WERI-Rb-1 (cell line): ENCODE measurements around the gene ZKSCAN3.

Experiments used
- DNase-seq: peaks from one replicate; pipeline ENCODE4 v3.0.0-alpha.2; 2020
- H3K27ac ChIP-seq: fragments of 250-450 bp; sonication (Bioruptor Pico); 2 replicates; pipeline ENCODE4 v1.5.1; 2020; ENCODE audit warnings: mild to moderate bottlenecking, moderate library complexity
- H3K27me3 ChIP-seq: fragments of 250-450 bp; sonication (Bioruptor Pico); 2 replicates; pipeline ENCODE4 v1.5.1; 2021; ENCODE audit warnings: mild to moderate bottlenecking, low read depth, moderate library complexity; ENCODE audit not compliant: insufficient read depth, severe bottlenecking
- H3K36me3 ChIP-seq: fragments of 250-450 bp; sonication (Bioruptor Pico); 2 replicates; pipeline ENCODE4 v1.5.1; 2020; ENCODE audit warnings: mild to moderate bottlenecking, moderate library complexity
- H3K4me3 ChIP-seq: 2 replicates; pipeline ENCODE4 v1.5.1; 2011; ENCODE audit warnings: low read depth, mild to moderate bottlenecking, control low read depth, low read length
- H3K9me3 ChIP-seq: fragments of 250-450 bp; sonication (Bioruptor Pico); 2 replicates; pipeline ENCODE4 v1.5.1; 2021; ENCODE audit warnings: mild to moderate bottlenecking, moderate library complexity; ENCODE audit not compliant: severe bottlenecking
- CTCF ChIP-seq: IDR thresholded peaks from 2 replicates; pipeline ENCODE4 v1.5.1; 2011; ENCODE audit warnings: low read depth, mild to moderate bottlenecking, control low read depth, inconsistent platforms, low read length

ZKSCAN3 gene

GRCh38 chr6:28369463-28369862 is 19.7 kb downstream of the ZKSCAN3 start:
- peaks cover 23% of the 10 kb centered on the region for H3K36me3 ChIP-seq
- no peaks in the 10 kb centered on the region for H3K9me3 ChIP-seq
- H3K4me3 ChIP-seq, result no peak overlapping the region
- H3K27me3 ChIP-seq, result no peaks in the 10 kb centered on the region
- no peak for DNase-seq
- H3K27ac ChIP-seq, result no peak overlapping the region
- no peak for TF ChIP-seq CTCF

GRCh38 chr6:28370440-28370839 is 20.7 kb downstream of the ZKSCAN3 start:
- no peaks in the 10 kb centered on the region for H3K9me3 ChIP-seq
- H3K4me3 ChIP-seq, result no peak overlapping the region
- no peak for DNase-seq
- H3K36me3 ChIP-seq, result peaks cover 13% of the 10 kb centered on the region
- H3K27me3 ChIP-seq, result no peaks in the 10 kb centered on the region
- H3K27ac ChIP-seq, result no peak overlapping the region
- no peak for TF ChIP-seq CTCF

- Histone ChIP-seq H3K27ac (no peak overlapping the region), H3K27me3 (no peaks in the 10 kb centered on the region), H3K4me3 (no peak overlapping the region), H3K36me3 (peaks cover 8% of the 10 kb centered on the region), H3K9me3 (no peaks in the 10 kb centered on the region)
- TF ChIP-seq CTCF, result no peak
- no peak for DNase-seq
Observed at GRCh38 chr6:28371280-28371679, 21.5 kb downstream of the ZKSCAN3 start.

- TF ChIP-seq CTCF, result no peak
- Histone ChIP-seq H3K36me3 (peaks cover 7% of the 10 kb centered on the region), H3K4me3 (no peak overlapping the region), H3K27me3 (no peaks in the 10 kb centered on the region), H3K9me3 (no peaks in the 10 kb centered on the region), H3K27ac (no peak overlapping the region)
- no peak for DNase-seq
Observed at GRCh38 chr6:28371706-28372451, 22.1 kb downstream of the ZKSCAN3 start.

GRCh38 chr6:28373925-28374324 is 24.2 kb downstream of the ZKSCAN3 start:
- no peak for DNase-seq

More at GRCh38 chr6:28373925-28374324, 24.2 kb downstream of the ZKSCAN3 start:
- Histone ChIP-seq H3K27me3 (no peaks in the 10 kb centered on the region), H3K4me3 (no peak overlapping the region), H3K9me3 (no peaks in the 10 kb centered on the region), H3K36me3 (peaks cover 25% of the 10 kb centered on the region), H3K27ac (no peak overlapping the region)
- no peak for TF ChIP-seq CTCF
